ENCODE measurements around the gene LGMN. TPM values are rescaled to one million over a fixed set of nuclear protein-coding genes. Genes with fewer than 3 reads are reported as not detected.

The LGMN gene
- total RNA-seq, result 1 to 10 TPM; 3.2 to 5.6 TPM

DNA sequence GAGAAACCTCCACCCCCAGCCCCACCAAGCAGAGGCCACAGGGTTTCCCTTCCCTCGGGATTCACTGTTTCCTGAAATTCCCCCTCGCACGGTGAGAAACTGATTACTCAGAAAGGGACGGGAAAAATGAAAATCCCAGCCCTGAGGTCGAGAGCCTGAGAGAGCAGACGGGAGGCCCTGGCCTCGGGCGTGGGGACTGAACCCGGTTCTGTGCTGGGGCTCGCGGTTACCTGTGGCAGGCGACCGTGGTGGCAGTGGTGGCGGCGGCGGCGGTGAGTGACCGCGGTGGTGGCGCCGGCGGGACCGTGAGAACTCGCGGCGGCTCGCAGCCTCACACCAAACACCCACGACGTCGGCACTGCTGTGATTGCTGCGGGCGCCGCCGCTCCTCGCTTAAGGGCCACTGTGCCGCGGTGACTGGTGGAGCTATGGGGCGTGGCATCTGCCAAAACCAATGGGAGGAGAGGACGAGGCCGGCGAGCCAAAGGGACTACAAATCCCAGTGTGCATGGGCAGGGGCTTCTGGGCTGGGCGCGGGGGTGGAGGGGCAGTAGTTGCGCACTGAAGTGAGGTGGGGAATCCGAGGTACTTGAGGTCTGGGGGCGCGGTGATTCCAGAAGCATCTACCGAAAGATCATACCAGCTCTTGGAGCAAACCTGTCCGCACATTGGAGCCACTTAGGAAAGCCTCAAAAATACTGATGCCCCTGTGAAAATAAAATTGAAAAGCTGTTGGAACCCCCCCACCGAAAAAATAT, at the start of gene LGMN:
Gene LGMN (minus strand): TSS at position 369 of the 758 bp plus-strand sequence. CDS start 15,841 bp downstream, outside the sequence.
- Mint-ChIP-seq H3K9me3 (ENCODE audit: low read depth) (peaks cover 2% of the 10 kb centered on the region), H3K4me1 (peaks cover 29% of the 10 kb centered on the region), H3K27me3 (peaks cover 23% of the 10 kb centered on the region), H3K4me3 (peak within 1 kb of the TSS; percentile 75), H3K27ac (peak within 1 kb of the TSS; percentile 45), H3K36me3 (ENCODE audit: low read depth) (no peaks in the 10 kb centered on the region)
- DNase-seq, result peak; percentile 90
- intact Hi-C loops (cut with DNase I, micrococcal nuclease), result loop anchor here (1.0 to 2.0 kb wide), 4 partner anchors 18 to 46 kb away; partner anchors contain the start of gene GOLGA5 (in 1 of the 2)
- POLR2A ChIA-PET, result no interaction called here
- CTCF ChIA-PET, result interaction anchor here (0.6 to 1.0 kb wide), 4 partner anchors 13 to 60 kb away, joined by 3 to 6 read pairs (median 4); no protein-coding TSS in a partner anchor
- ATAC-seq, result peak; percentile 97

DNA sequence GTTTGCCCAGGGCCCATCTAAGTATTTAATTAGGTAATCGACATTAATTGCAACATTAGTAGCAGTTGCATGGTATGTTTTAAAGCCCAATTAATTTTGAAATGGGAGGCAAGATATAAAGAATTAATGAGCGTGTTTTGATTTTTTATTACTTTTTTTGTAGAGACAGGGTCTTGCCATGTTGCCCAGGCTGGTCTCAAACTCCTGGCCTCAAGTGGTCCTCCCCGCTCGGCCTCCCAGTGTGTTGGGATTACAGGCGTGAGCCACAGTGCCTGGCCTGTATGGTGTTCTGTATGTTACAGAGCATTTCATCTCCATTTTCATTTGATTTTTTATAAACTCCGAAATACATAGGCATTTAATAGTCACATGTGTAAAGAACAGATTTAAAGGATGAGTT, 46.5 kb upstream of the LGMN start:
- intact Hi-C loops (cut with DNase I, micrococcal nuclease), result loop anchor here (1.0 to 10.0 kb wide), 10 partner anchors 47 to 1283 kb away; partner anchors contain the start of genes ATXN3 (in 1 of the 2), BTBD7 (in 1 of the 2), CPSF2 (in 1 of the 2) and GON7 (in 1 of the 2)
- peaks cover 22% of the 10 kb centered on the region for H3K36me3 Mint-ChIP-seq (ENCODE audit: low read depth)

DNA sequence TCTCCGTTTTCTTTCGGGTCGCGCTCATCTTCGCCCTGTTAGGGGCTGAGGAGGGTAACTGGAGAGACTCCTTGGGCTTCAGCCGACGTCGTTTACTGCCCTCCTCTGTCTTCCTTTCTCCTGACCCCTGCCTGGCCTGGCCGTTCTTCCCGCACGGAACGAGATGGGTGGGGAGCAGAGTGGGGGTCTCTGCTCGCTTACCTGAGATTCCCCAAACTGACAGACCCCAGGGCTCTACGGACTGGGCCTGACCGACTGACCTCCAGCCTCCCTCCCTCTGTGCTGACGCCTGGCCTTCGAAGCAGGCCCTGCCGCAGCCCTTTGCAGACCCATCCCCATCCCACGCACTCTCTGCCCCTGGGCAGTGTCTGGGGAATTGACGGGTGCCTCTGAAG, 46.1 kb upstream of the LGMN start:
- intact Hi-C loops (cut with DNase I, micrococcal nuclease), result loop anchor here (1.0 to 10.0 kb wide), 10 partner anchors 46 to 1282 kb away; partner anchors contain the start of genes ATXN3 (in 1 of the 2), BTBD7 (in 1 of the 2), CPSF2 (in 1 of the 2) and GON7 (in 1 of the 2)
- DNase-seq, result peak; percentile 34
- POLR2A ChIA-PET, result interaction anchor here (0.6 kb wide), 1 partner anchor 330 kb away, joined by 3 read pairs; no protein-coding TSS in a partner anchor

More for the DNA sequence above, 46.5 kb upstream of the LGMN start:
- peak overlapping the region; percentile 99 for H3K4me3 Mint-ChIP-seq
- H3K27ac Mint-ChIP-seq, result peak overlapping the region; percentile 96
- POLR2A ChIA-PET, result no interaction called here
- no peaks in the 10 kb centered on the region for H3K27me3 Mint-ChIP-seq
- CTCF ChIA-PET, result interaction anchor here (0.8 kb wide), 1 partner anchor 14 kb away, joined by 3 read pairs; no protein-coding TSS in a partner anchor
- peaks cover 11% of the 10 kb centered on the region for H3K9me3 Mint-ChIP-seq (ENCODE audit: low read depth)
- DNase-seq (no peak), ATAC-seq (no peak)
- H3K4me1 Mint-ChIP-seq, result peaks cover 41% of the 10 kb centered on the region

DNA sequence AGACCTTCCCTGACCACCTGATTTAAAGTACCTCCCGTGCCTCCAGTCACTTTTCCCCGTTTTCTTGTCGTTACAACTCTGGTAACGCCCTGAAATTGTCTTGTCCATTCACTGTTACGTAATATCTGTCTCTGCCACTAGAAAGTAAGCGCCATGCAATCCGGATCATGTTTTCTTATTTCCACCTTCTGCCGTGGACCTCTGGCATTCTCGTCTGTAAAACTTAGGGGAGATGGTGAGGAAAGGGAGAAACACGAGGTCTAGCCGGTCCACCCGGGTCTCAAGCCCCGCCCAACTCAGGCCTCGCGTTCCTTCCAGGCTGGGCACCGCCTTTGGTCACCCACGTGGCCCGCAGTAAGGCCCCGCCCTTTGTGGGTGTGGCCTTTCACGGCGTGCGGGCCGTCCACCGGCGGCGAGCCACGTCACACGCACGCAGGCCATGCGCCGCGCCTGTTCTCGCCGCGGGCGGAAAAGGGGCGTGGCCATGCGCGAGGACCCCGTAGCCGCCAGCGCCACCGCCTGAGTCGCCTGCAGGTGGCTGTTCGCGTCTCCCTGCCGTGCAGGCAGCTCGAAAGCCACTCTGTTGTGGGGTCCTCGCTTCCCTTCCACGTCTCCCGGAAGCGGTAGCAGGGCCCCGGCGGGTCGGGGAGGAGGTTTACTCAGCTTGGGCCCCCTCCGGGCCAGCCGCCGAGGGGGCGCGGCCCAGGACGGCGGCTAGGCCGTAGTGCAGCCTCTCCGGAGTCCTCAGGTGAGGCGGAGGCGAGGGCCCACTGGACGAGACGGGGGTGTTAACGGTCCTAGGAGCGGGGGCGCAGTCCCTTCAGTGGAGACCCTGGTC, 45.5 kb upstream of the LGMN start, which contains the start of gene GOLGA5:
Gene GOLGA5 (plus strand): TSS at position 597 of the 838 bp plus-strand sequence. CDS start 3,133 bp downstream, outside the sequence.
- DNase-seq (peak; percentile 98), ATAC-seq (peak; percentile 98)
- peaks cover 22% of the 10 kb centered on the region for H3K36me3 Mint-ChIP-seq (ENCODE audit: low read depth)
- CTCF ChIA-PET, result interaction anchor here (0.6 to 1.6 kb wide), 4 partner anchors 9 to 320 kb away, joined by 3 to 5 read pairs (median 3); no protein-coding TSS in a partner anchor
- peaks cover 40% of the 10 kb centered on the region for H3K4me1 Mint-ChIP-seq
- H3K27me3 Mint-ChIP-seq, result no peaks in the 10 kb centered on the region
- POLR2A ChIA-PET, result interaction anchor here (0.6 kb wide), 2 partner anchors 207 to 330 kb away, joined by 3 to 5 read pairs; no protein-coding TSS in a partner anchor
- H3K9me3 Mint-ChIP-seq (ENCODE audit: low read depth), result peaks cover 22% of the 10 kb centered on the region
- peak within 1 kb of the TSS; percentile 96 for H3K27ac Mint-ChIP-seq
- peak within 1 kb of the TSS; percentile 99 for H3K4me3 Mint-ChIP-seq
- intact Hi-C loops (cut with DNase I, micrococcal nuclease), result loop anchor here (1.0 to 10.0 kb wide), 10 partner anchors 46 to 1282 kb away; partner anchors contain the start of genes ATXN3 (in 1 of the 2), BTBD7 (in 1 of the 2), CPSF2 (in 1 of the 2) and GON7 (in 1 of the 2)

More for the DNA sequence above, 46.1 kb upstream of the LGMN start:
- Mint-ChIP-seq H3K4me1 (peaks cover 39% of the 10 kb centered on the region), H3K4me3 (peak overlapping the region; percentile 99), H3K27ac (peak overlapping the region; percentile 96), H3K27me3 (no peaks in the 10 kb centered on the region), H3K36me3 (ENCODE audit: low read depth) (peaks cover 21% of the 10 kb centered on the region), H3K9me3 (ENCODE audit: low read depth) (peaks cover 15% of the 10 kb centered on the region)
- CTCF ChIA-PET, result interaction anchor here (0.6 to 1.6 kb wide), 2 partner anchors 10 to 245 kb away, joined by 3 to 5 read pairs; no protein-coding TSS in a partner anchor
- no peak for ATAC-seq

DNA sequence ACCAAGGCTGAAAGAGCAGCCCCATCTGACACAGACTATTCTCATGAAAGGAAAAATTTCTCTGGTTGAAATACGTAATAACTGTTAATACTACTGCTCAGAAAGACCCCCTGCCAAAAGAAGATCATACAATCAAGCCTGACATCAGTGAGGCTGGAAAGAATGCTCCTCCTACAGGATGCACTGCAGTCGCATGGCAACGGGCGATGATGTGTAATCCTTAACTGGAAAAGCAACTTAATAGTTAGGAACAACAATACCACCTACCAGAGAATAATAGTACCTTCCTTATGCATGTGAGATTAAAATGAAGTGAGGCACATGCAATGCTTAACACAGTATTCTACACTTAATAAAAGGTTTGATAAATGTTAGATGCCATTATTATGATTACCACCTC, 44.5 kb upstream of the LGMN start:
- no peaks in the 10 kb centered on the region for H3K27me3 Mint-ChIP-seq
- ATAC-seq (no peak), DNase-seq (no peak)
- intact Hi-C loops (cut with DNase I, micrococcal nuclease), result loop anchor here (5.0 to 10.0 kb wide), 3 partner anchors 228 to 1281 kb away; partner anchors contain the start of genes PPP4R3A (in 1 of the 2) and TRIP11 (in 1 of the 2)
- H3K4me3 Mint-ChIP-seq, result no peak overlapping the region
- H3K9me3 Mint-ChIP-seq (ENCODE audit: low read depth), result peaks cover 24% of the 10 kb centered on the region
- ChIA-PET POLR2A (interaction anchor here (0.6 kb wide), 1 partner anchor 206 kb away, joined by 5 read pairs; no protein-coding TSS in a partner anchor), CTCF (interaction anchor here (1.0 to 1.6 kb wide), 2 partner anchors 8 to 321 kb away, joined by 3 to 5 read pairs; no protein-coding TSS in a partner anchor)
- peaks cover 35% of the 10 kb centered on the region for H3K4me1 Mint-ChIP-seq
- peaks cover 16% of the 10 kb centered on the region for H3K36me3 Mint-ChIP-seq (ENCODE audit: low read depth)
- H3K27ac Mint-ChIP-seq, result peak overlapping the region; percentile 96

DNA sequence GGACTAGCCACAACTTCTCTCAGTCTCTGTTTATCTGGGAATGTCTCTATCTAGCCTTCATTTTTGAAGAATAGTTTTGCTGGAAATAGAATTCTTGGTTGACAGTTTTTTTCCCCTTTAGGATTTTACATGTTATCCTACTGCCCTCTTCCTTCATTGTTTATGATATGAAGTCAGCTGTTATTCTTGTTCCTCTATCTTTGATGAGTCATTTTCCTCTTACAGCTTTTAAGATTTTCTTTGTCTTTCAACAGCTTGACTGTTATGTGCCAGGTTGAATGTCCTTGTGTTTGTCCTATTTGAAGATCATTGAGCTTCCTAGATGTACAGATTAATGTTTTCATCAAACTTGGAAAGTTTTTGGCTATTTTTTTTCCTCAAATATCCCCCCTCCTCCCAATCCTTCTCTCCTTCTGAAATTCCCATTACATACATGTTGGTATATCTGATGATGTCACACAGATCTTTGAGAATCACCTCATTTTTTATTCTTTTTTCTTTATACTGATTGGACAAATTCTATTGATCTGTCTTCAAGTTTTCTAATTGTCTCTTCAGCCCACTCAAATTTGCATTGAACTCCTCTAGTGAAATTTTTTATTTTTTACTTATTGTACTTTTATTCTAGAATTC, 41.1 kb upstream of the LGMN start:
- Mint-ChIP-seq H3K27me3 (no peaks in the 10 kb centered on the region), H3K27ac (no peak overlapping the region), H3K9me3 (ENCODE audit: low read depth) (peaks cover 24% of the 10 kb centered on the region), H3K4me1 (peaks cover 19% of the 10 kb centered on the region), H3K4me3 (no peak overlapping the region), H3K36me3 (ENCODE audit: low read depth) (peaks cover 8% of the 10 kb centered on the region)
- ATAC-seq, result no peak
- DNase-seq, result no peak
- ChIA-PET CTCF (interaction anchor here (0.6 to 1.2 kb wide), 3 partner anchors 64 to 448 kb away, joined by 3 read pairs; no protein-coding TSS in a partner anchor), POLR2A (no interaction called here)
- intact Hi-C loops (cut with DNase I, micrococcal nuclease), result loop anchor here (5.0 to 10.0 kb wide), 3 partner anchors 225 to 1277 kb away; partner anchors contain the start of genes PPP4R3A (in 1 of the 2) and TRIP11 (in 1 of the 2)

DNA sequence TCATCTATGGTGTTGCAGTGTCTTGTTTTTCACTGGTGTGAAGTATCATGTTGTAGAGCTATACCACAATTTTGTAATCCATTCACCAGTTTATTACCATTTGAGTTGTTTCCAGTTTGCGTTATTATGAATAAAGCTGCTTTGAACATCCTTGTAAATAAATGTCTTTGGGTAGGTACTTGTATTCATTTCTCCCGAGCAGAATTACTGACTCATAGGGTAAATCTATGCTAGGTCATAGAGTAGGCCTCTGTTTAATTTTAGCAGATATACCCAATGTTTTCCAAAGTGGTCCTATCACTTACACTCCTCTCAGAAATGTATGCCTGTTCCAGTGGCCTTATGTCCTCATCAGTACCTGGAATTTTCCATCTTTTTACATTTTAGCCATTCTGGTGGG, 39.1 kb upstream of the LGMN start:
- intact Hi-C loops (cut with DNase I, micrococcal nuclease), result no loop called here
- no peak overlapping the region for H3K27ac Mint-ChIP-seq
- H3K27me3 Mint-ChIP-seq, result no peaks in the 10 kb centered on the region
- peaks cover 4% of the 10 kb centered on the region for H3K36me3 Mint-ChIP-seq (ENCODE audit: low read depth)
- CTCF ChIA-PET, result interaction anchor here (0.7 to 1.5 kb wide), 3 partner anchors 85 to 716 kb away, joined by 3 to 5 read pairs (median 3); no protein-coding TSS in a partner anchor
- no peak overlapping the region for H3K4me3 Mint-ChIP-seq
- ATAC-seq (peak; percentile 26), DNase-seq (no peak)
- peaks cover 7% of the 10 kb centered on the region for H3K4me1 Mint-ChIP-seq
- POLR2A ChIA-PET, result no interaction called here
- H3K9me3 Mint-ChIP-seq (ENCODE audit: low read depth), result peaks cover 21% of the 10 kb centered on the region

DNA sequence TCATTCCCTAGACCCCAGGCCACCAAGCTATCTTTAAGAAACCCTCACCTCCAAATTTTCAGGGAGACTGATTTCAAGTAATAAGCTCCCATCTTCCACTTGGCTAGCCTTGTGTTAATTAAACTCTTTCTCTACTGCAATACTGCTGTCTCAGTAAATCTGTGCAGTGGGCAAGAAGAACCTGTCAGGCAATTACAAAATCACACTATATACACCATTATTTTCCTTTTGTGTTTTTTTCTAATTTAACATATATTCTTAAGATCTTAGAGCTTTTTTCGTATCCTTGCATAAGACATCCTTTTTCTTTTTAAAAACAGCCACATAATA, 38.0 kb upstream of the LGMN start:
- H3K4me1 Mint-ChIP-seq, result peaks cover 7% of the 10 kb centered on the region
- intact Hi-C loops (cut with DNase I, micrococcal nuclease), result no loop called here
- H3K27ac Mint-ChIP-seq, result no peak overlapping the region
- CTCF ChIA-PET, result interaction anchor here (0.5 to 1.8 kb wide), 7 partner anchors 20 to 315 kb away, joined by 3 to 8 read pairs (median 4); no protein-coding TSS in a partner anchor
- H3K27me3 Mint-ChIP-seq, result no peaks in the 10 kb centered on the region
- ATAC-seq (no peak), DNase-seq (no peak)
- peaks cover 4% of the 10 kb centered on the region for H3K36me3 Mint-ChIP-seq (ENCODE audit: low read depth)
- peaks cover 21% of the 10 kb centered on the region for H3K9me3 Mint-ChIP-seq (ENCODE audit: low read depth)
- POLR2A ChIA-PET, result no interaction called here
- no peak overlapping the region for H3K4me3 Mint-ChIP-seq

DNA sequence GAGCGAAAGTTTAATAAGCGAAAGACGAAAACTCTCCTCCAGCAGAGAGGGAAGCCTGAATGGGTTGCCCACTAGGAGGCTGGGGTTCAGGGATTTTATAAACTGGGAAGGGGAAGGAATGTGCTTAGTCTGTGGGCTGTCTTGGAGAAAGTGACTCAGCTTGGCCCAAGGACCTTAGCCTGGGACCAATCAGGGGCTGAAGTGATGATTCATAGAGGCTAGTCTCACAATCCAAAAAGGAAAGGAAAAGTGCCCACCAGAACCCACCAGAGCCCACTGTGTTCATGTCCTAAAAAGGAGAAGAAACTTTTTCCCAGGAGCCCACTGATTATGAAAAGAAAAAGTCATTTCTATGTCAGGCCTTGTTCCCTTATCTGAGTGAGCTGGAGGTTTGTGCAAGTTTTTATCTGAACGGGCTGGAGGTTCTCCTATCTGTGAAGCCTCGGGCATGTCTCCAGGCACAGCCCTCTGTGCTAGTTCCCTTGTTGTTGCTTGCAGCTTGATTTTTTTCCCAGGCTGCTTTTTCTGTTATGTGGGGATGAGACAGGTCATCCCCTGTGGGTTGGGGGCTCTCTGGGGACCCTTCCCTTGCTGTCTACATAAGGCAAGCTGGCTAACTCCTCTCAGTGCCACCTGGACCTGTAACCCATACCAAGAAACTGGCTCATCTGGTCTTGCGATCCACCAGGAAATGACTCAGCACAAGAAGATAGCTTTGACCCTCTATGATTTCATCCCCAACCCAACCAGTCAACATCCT, 37.4 kb upstream of the LGMN start:
- no peak for ATAC-seq
- H3K27ac Mint-ChIP-seq, result no peak overlapping the region
- CTCF ChIA-PET, result interaction anchor here (0.5 to 1.8 kb wide), 6 partner anchors 19 to 100 kb away, joined by 3 to 8 read pairs (median 5); no protein-coding TSS in a partner anchor
- H3K36me3 Mint-ChIP-seq (ENCODE audit: low read depth), result peaks cover 4% of the 10 kb centered on the region
- no peaks in the 10 kb centered on the region for H3K27me3 Mint-ChIP-seq
- no peak for DNase-seq
- peaks cover 19% of the 10 kb centered on the region for H3K9me3 Mint-ChIP-seq (ENCODE audit: low read depth)
- POLR2A ChIA-PET, result no interaction called here
- H3K4me1 Mint-ChIP-seq, result peaks cover 8% of the 10 kb centered on the region
- intact Hi-C loops (cut with DNase I, micrococcal nuclease), result no loop called here
- no peak overlapping the region for H3K4me3 Mint-ChIP-seq

Measured in activated CD4-positive, alpha-beta T cell treated with anti-CD3 and anti-CD28 coated beads for 36 hours (primary cell).